Stimulated activated CD4-positive, alpha-beta T cell treated with anti-CD3 and anti-CD28 coated beads, Interleukin-12 subunit alpha, Interleukin-12 subunit beta, amount 100 ng/mL, for 48 hours (primary cell): ENCODE data around the gene ACTA2.

Experiments
- DNase-seq, 3 donors: peaks; one replicate each; pipeline ENCODE4 v3.0.0-alpha.2; 2020; ENCODE audit warnings: low read depth in 2 of 3, low spot score in 1 of 3

The ACTA2 gene

GRCh38 chr10:88952647-88953111 lies at the start of gene ACTA2:
Gene ACTA2, minus strand, starts transcription at chr10:88952773. Its CDS starts 3,843 bp downstream, at chr10:88948930.
- no peak for DNase-seq

- no peak for DNase-seq
These were observed 49.1 kb upstream of the ACTA2 start for GRCh38 chr10:89001729-89002072.

GRCh38 chr10:89001024-89001728 lies 48.6 kb upstream of the ACTA2 start:
- no peak for DNase-seq

DNA sequence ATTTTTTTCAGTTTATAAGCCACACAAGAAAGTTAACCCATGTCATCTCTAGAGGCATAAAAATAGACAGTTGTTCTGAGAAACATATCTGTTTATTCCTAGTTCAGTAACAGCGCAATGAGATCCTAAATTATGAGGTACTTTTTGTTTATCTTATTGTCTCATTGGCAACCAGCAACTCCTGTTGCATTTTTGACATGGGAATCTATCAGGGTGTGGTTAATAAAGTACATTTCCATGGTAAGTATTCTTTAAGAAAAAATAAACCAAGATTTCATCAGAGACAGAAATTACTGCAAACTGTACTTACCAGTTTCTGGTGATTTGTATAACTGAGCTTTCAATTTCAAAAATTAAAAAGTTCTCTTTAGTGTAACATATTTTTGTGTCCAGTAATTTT lies 47.1 kb upstream of the ACTA2 start:
- DNase-seq = no peak

DNA sequence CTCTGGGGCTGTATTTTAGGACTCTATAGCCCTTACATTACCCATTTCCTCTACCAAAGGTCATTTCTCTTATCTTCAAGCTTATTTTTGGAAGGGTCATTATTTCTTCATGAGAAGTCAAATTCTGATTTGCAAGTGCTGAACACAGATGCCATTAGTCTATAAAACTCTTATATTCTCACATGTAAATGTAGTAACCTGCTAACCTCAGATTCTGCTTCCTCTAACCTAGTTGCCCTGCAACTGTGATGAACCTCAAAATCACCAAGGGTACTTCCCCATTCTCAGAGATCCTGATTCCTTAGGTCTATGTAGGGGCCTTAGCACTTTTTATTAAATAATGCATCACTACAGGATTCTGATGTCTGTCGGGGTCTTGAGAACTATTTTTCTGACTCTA lies 44.4 kb upstream of the ACTA2 start:
- DNase-seq = no peak

DNA sequence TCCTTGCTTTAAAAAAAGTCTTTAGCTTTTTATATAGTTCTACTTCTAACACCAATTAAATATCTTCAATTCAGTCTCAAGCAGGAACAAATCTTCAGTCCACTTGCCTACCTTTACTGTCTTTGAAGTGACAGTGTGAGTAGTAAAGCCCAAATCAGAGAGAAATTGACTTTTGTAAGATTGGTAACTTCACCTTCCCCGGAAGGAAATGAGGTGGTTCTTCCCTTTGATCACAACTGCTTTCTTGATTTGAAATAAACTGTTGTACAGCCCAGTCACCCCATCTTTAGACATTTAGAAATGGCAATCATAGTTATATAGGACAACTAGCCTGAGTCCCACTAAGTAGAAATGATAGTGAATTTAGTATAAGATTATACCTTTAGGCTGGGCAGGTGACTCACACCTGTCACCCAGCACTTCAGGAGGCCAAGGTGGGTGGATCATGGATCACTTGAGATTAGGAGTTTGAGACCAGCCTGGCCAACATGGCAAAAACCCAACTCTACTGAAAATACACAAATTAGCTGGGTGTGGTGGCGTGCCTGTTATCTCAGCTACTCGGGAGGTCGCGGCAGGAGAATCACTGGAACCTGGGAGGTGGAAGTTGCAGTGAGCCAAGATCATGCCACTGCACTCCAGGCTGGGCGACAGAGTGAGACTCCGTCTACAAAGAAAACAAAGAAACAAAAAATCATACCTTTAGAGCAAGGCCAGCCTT lies 42.7 kb upstream of the ACTA2 start:
- DNase-seq = no peak

DNA sequence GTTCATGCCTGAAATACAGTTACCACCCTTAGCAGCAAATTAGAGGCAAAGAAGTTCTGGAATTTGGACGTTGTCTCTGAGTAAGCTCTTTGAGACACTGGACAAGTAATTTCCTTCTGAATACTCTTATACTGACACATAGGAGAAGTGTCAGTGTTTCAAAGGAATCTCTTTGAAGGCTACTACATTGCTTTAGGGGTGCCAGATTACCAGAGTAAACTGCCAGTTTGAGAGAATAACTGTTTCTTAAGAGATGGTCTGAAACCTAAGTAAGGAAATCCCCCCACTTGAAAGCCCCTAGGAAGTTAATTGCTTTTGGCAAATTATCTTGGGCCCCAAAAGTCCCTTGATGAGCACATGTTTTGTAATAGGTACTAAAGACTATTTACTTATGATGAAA lies 41.4 kb upstream of the ACTA2 start:
- DNase-seq = no peak

DNA sequence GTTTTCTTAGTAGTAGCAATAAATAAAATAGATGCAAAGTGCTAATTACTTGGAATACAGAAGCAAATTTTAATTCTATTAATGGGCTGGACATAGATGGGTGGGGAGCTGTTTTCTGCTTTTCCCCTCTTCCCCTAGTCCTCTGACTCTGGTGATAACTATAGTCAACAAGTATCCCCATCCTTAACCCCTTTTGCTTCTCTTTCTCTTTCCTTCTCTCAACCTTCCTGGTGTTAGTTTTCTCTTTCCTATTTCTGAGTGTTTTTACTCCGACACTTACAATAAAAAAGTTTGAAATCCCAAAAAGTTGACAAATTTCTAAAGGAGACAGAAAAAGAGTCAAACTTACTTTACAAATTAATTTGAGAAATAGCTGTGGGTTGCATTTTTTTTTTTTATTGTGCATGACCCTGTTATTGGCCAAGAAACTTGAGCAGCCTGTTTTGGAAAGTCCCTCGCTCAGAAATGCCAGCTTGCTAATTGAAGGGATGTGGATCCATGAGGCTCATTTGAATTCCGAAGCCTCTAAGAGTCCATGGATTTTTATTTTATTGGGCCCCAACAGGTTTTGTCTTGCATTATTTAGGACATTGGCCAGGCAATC lies 40.5 kb upstream of the ACTA2 start:
- no peak for DNase-seq

DNA sequence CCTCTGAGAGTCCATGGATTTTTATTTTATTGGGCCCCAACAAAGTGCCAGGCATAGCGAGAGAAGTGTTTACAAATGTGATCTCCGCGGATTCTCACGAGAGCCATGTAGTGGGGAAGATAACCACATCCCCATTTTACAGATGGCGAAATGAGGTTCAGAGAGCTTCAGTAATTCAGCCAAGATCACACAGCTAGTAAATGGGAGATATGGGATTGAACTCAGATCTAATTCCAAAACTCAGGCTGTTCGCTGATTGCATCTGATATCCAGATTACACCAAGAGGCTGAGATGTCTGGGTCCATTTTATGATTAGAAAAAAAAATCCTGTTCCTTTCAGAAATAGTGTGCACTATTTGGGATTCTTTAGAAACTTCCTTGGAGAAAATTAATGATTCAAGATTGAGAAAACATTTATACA lies 39.3 kb upstream of the ACTA2 start:
- no peak for DNase-seq

GRCh38 chr10:88991161-88991898 lies 38.8 kb upstream of the ACTA2 start:
- DNase-seq = peak; percentile 48 to 67 (median 66)

DNA sequence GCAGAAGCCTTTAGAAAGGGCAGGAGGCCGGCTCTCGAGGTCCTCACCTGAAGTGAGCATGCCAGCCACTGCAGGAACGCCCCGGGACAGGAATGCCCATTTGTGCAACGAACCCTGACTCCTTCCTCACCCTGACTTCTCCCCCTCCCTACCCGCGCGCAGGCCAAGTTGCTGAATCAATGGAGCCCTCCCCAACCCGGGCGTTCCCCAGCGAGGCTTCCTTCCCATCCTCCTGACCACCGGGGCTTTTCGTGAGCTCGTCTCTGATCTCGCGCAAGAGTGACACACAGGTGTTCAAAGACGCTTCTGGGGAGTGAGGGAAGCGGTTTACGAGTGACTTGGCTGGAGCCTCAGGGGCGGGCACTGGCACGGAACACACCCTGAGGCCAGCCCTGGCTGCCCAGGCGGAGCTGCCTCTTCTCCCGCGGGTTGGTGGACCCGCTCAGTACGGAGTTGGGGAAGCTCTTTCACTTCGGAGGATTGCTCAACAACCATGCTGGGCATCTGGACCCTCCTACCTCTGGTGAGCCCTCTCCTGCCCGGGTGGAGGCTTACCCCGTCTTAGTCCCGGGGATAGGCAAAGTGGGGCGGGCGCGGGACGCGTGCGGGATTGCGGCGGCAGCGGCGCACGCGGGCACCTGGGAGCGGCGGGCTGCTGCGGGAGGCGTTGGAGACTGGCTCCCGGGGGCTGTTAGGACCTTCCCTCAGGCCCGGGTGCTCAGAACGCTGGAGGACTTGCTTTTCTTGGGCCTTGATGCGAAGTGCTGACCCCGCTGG lies 38.0 kb upstream of the ACTA2 start, which contains the start of gene FAS:
TSS of gene FAS (plus strand) at position 415 of the 777 bp plus-strand sequence. CDS start at position 494, 79 bp downstream.
- peak; percentile 63 to 66 (median 63) for DNase-seq

DNA sequence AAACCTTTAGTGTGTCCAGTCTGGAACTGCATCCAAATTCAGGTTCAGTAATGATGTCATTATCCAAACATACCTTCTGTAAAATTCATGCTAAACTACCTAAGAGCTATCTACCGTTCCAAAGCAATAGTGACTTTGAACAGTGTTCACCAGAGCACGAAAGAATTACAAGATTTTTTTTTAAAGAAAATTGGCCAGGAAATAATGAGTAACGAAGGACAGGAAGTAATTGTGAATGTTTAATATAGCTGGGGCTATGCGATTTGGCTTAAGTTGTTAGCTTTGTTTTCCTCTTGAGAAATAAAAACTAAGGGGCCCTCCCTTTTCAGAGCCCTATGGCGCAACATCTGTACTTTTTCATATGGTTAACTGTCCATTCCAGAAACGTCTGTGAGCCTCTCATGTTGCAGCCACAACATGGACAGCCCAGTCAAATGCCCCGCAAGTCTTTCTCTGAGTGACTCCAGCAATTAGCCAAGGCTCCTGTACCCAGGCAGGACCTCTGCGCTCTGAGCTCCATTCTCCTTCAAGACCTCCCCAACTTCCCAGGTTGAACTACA lies 37.3 kb upstream of the ACTA2 start:
- no peak for DNase-seq

- no peak for DNase-seq
These were observed 36.9 kb upstream of the ACTA2 start for GRCh38 chr10:88989423-88989822.

DNA sequence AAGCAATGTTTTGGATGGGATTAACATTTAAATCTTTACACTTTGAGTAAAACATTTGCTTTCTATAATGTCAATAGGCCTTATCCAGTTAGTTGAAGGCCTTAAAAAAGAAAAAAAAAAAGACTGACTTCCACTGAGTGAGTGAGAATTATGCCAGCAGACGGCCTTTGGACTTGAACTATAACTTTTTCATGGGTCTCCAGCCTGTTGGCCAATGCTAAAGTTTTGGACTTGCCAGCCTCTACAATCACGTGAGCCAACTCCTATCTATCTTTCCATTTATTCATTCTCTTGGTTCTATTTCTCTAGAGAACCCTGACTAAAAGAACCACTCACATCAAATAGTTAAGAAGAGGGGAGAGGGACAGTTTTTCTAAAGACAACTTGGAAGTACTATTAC lies 35.3 kb upstream of the ACTA2 start:
- DNase-seq = no peak

- DNase-seq = no peak
These were observed 34.7 kb upstream of the ACTA2 start for GRCh38 chr10:88987243-88987725.

DNA sequence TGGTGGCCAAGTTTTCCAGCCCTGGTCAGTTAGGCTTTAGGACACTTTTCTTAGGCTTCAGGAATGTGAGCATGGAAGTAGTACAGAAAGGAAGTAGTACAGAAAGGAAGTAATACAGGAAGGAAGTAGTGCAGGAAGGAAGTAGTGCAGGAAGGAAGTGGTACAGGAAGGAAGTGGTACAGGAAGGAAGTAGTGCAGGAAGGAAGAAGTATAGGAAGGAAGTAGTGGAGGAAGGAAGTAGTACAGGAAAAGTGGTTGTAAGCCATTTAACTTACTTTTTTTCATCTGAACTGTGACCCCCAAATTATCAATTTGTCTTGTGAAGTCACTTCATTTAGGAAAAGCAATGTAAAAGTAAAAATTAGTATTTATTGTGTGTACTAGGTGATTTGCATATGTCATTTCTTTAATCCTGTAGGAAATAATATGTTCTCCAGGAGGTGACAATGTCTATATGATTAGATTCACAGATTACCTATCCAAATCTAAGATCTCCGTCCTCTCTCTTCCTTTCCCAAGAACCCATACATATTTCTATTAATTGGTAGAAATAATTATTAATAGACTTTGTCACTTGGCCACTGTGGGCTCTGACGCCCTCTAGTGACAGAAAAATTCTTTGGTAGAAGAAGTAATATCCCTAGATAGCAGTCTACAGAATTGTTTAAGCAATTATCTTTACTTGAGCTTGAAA lies 34.1 kb upstream of the ACTA2 start:
- no peak for DNase-seq

DNA sequence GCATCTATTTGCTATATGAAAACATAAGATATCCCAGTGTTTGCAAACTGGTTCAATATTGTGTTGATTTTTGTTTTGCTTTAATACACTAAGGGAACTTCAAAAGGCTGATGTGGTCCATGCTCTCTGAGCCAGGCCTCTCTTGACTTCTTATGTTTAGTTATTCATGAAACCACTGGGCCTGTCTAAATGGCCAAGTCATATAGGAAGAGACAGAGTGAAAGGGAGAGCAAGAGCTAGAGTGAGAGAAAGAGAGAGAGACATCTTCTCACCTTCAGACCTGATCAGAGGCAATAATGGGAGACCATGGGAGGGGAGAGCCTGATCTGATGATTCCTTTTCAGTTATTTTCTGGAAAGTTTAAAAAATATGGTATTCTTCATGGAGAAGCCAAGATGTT lies 32.0 kb upstream of the ACTA2 start:
- no peak for DNase-seq

DNA sequence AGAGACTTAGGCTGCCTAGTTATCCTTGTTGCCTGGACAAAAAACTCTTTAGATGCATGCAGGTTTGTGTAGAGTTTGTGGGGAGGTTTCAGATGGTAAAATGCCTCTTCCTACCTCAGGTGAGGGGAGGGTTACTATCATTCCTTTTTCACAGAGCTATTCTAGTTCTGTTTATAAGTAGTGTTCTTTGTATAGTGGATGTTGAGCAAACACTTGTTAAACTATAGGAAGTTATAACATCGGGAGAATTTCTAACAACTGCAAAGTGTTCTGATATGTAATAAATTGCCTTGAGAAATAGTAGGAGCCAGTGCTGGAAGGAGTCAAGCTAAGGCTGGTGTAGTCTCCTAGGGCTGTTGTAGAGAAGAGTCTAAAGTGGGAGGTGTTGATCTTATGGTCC lies 31.4 kb upstream of the ACTA2 start:
- no peak for DNase-seq

- DNase-seq = no peak
These were observed 30.6 kb upstream of the ACTA2 start for GRCh38 chr10:88983206-88983605.

DNA sequence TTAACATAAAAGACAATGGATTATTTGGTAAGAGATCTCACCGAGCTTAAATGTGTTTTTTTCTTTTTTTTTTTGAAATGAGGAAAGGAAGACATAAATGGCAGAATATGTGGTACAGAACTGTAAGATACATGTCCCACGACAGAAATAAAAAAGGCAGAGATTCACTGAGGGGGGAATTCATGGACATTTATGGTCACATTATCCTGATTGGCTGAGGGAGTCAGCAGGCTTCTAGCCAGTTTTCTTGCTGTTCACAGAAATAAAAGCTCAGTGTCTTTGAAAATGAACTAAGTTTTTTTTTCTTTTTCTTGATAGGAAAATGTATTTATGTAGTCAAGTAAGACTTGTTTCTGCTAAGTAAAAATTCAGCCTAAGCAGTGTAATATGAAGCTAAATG lies 29.8 kb upstream of the ACTA2 start:
- DNase-seq = no peak
